HTR-8/SVneo (cell line): Measurements from ENCODE around the gene SPDYE3.
A peak's percentile ranks its signal among the peaks of the same experiment; 100 is the strongest.
"Not testable (repeated sequence)": the region's sequence is repeated elsewhere in the genome, so short reads cannot be mapped to it uniquely, and the experiment has no call there.

Experiments
- DNase-seq: peaks from one replicate; pipeline ENCODE4 v3.0.0; 2011; ENCODE audit warnings: low spot score, mixed read lengths; ENCODE audit not compliant: insufficient read length
- FAIRE-seq: peaks from 2 replicates; lab custom pipeline; 2011; peaks lifted over from hg19 to GRCh38; lab: Jason Lieb, UNC

SPDYE3 gene, protein sequence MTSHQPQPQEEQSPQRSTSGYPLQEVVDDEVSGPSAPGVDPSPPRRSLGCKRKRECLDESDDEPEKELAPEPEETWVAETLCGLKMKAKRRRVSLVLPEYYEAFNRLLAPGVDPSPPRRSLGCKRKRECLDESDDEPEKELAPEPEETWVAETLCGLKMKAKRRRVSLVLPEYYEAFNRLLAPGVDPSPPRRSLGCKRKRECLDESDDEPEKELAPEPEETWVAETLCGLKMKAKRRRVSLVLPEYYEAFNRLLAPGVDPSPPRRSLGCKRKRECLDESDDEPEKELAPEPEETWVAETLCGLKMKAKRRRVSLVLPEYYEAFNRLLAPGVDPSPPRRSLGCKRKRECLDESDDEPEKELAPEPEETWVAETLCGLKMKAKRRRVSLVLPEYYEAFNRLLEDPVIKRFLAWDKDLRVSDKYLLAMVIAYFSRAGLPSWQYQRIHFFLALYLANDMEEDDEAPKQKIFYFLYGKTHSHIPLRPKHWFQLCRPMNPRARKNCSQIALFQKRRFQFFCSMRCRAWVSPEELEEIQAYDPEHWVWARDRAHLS

GRCh38 chr7:100307402-100307801 is at the start of gene SPDYE3:
Gene SPDYE3, plus strand, starts transcription at chr7:100307702. Its CDS starts 184 bp downstream, at chr7:100307886.
- not testable (repeated sequence) for DNase-seq, FAIRE-seq

GRCh38 chr7:100259984-100260383 is 47.5 kb upstream of the SPDYE3 start:
- not testable (repeated sequence) for FAIRE-seq

GRCh38 chr7:100262896-100263295 is 44.6 kb upstream of the SPDYE3 start:
- FAIRE-seq, DNase-seq: not testable (repeated sequence)

More at GRCh38 chr7:100259984-100260383, 47.5 kb upstream of the SPDYE3 start:
- not testable (repeated sequence) for DNase-seq

DNA sequence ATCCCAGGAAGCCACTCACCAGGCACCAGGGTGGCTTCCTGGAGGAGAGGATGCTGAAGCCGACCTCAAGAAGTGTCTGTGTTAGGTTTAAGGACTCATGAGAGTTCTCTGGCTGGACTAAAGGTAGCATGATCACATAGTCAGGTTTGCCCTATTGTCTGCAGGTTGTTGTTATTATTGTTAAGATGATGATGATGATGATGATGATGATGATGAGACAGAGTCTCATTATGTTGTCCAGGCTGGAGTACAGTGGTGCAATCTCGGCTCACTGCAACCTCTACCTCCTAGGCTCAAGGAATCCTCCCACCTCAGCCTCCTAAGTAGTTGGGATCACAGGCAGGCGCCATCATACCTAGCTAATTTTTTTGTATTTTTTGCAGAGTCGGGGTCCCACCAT is 43.3 kb upstream of the SPDYE3 start:
- FAIRE-seq, DNase-seq: not testable (repeated sequence)

- FAIRE-seq, DNase-seq: not testable (repeated sequence)
Measured at GRCh38 chr7:100264669-100265165, 42.8 kb upstream of the SPDYE3 start.

GRCh38 chr7:100265851-100266250 is 41.7 kb upstream of the SPDYE3 start:
- not testable (repeated sequence) for FAIRE-seq, DNase-seq

- FAIRE-seq: no peak
Measured at GRCh38 chr7:100266576-100267354, 40.7 kb upstream of the SPDYE3 start.

DNA sequence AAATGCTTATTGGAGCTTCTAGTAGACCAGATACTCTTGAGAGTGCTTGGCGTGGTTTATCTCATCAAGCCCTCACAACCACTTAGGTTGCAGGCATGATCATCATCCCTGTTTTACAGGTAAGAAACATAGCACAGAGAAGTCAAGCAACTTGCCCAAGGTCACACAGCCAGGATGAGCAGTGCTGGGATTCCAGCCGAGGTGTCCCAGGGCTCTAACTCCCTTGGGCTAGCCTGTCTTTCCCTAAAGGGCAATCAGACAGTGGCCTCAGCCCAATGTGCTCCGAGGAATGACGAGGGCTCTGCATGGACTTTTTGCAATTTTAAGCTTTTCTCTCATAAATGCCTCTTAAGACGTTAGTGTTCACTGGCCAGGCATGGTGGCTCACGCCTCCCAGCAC is 39.9 kb upstream of the SPDYE3 start:
- DNase-seq (no peak), FAIRE-seq (no peak)

More at GRCh38 chr7:100266576-100267354, 40.7 kb upstream of the SPDYE3 start:
- DNase-seq: no peak

GRCh38 chr7:100268882-100269281 is 38.6 kb upstream of the SPDYE3 start:
- FAIRE-seq, DNase-seq: not testable (repeated sequence)

DNA sequence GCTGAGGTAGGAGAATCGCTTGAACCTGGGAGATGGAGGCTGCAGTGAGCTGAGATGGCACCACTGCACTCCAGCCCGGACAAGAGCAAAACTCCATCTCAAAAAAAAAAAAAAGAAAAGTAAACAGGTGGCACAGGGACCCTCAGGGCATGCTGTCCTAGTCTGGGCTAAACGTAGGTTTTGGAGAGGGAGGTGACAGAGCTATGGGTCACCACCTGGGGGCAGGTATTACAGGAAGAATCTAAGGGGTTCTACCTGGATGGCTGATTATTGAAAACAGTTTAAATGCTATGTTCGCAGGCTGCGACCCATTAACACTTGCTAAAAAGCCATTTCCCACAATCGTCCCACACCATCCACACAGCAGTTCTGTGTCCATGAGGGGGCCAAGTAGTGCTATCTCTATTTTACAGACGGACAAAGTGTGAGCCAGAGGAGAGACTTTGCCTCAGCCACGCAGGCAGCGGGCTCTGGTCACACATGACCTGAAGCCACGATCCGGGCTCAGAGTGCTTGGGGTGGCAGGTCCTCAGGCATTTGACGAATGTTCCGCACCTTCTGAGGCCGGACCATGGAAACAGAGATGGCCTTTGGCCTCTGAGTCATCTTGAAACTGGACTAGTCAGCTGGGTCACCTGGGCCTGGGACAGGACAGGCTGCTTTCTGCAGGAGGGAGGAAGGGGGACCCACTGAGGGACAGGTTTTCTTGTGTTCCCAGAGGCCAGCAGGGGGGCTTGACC is 38.0 kb upstream of the SPDYE3 start:
- DNase-seq, FAIRE-seq: not testable (repeated sequence)

- DNase-seq: not testable (repeated sequence)
Measured at GRCh38 chr7:100270046-100270918, 37.2 kb upstream of the SPDYE3 start.

DNA sequence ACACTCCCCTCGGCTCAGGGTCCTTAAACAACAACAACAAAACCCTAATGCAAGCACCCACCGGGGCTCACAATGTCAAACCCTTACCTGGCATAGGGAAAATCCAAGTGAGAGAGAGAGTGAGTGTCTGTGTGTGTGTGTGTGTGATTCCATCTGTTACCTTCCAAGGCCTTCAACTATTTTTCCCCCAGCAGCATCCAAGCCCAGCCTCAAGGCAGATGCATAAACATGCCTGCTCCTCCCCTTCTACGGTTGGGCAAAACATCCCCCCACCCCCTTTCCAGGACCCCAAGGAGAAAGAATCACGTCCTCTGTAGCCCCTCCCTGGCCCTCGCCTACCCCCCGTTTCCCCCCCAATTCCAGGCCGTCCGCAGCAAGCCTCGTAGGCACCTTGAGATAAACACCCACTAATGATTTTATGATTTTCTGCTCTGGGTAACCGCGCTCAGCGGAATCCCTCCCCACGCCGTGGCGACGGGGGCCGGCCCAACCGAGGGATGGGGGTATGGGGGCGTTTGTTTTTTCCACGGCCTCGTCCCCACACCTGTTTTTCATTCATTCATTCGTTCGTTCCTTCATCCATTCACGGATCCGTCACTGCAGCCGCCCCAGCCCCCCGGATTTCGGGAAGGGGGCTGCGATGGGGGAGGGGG is 36.4 kb upstream of the SPDYE3 start:
- DNase-seq, FAIRE-seq: not testable (repeated sequence)

More at GRCh38 chr7:100270046-100270918, 37.2 kb upstream of the SPDYE3 start:
- FAIRE-seq: not testable (repeated sequence)

DNA sequence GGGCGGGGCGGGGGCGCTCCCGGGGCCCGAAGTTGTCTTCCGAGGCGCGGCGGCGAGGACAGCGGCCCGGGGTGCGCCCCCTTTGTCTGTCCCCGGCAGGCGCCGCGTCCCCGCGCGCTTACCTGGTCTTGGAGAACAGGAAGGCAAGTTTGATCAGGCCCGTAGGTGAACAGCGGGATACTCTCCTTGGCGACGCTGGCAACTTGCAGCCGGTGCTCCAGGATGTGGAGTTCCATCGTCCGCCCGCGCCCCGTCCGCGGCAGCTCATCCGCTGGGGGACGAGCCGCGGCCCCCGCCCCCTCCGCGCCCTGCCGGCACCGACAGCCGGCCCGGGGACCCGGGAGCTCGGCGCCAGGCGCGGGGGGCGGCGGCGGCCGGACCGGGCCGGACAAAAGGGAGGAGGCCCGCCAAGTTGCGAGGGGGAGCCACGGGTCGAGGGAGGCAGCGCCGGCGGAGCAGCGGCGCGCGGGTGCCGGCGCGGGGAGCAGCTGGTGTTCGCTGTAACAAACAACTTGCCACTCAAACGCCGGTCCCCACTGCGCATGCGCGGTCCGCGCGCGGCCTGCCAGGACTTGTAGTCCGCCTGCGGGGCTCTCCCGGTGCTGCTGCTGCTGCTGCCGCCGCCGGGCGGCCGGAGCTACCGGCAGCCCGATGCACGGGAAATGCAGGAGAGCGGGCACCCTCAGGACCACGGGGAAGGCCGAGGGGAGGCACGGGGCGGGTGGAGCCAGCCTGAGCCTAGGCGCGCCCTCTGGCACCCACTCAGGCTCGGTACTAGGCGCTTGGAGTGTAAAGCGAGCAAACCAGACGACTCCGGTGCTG is 35.6 kb upstream of the SPDYE3 start:
- FAIRE-seq (no peak), DNase-seq (peak; percentile 70)

DNA sequence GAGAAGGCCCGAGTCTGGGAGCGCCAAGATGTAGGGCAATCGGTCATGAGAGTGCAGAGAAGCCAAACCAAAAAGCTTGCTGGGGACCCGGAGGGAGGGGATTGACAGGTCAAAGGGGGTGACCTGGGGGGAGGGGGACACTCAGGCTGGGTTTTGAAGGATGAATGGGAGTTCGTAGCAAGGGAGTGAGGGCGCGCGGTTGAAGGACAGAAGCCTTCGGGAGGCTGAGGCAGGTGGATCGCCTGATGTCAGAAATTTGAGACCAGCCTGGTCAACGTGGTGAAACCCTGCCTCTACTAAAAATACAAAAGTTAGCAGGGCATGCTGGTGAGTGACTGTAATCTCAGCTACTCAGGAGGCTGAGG is 35.0 kb upstream of the SPDYE3 start:
- not testable (repeated sequence) for DNase-seq, FAIRE-seq

- FAIRE-seq: no peak
- no peak for DNase-seq
Measured at GRCh38 chr7:100275120-100275519, 32.4 kb upstream of the SPDYE3 start.

- not testable (repeated sequence) for DNase-seq, FAIRE-seq
Measured at GRCh38 chr7:100276126-100276525, 31.4 kb upstream of the SPDYE3 start.

DNA sequence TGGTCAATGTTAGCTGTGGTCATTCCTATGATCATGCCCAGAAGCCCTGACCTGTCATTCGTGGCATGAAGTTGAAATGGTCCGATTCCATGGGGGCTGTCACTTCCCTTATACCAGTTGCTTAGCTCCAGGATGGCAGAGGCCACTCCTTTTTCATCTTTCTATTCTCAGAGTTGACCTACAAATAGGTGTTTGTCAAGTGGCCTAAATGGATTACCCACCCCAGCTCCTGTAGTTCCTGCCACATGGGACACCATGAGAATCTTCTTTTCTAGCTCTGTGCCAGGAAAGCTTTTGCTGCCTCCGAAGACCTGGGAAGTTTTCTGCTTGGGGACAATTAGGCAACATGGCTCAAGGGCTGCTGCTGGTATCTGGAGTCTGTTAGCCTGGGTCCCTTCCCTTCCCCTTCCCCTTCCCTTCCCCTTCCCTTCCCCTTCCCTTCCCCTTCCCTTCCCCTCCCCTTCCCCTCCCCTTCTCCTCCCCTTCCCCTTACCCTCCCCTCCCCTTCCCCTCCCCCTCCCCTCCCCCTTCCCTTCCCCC is 25.4 kb upstream of the SPDYE3 start:
- DNase-seq, FAIRE-seq: not testable (repeated sequence)
